Measurements from ENCODE around the gene GLT8D1.

DNA sequence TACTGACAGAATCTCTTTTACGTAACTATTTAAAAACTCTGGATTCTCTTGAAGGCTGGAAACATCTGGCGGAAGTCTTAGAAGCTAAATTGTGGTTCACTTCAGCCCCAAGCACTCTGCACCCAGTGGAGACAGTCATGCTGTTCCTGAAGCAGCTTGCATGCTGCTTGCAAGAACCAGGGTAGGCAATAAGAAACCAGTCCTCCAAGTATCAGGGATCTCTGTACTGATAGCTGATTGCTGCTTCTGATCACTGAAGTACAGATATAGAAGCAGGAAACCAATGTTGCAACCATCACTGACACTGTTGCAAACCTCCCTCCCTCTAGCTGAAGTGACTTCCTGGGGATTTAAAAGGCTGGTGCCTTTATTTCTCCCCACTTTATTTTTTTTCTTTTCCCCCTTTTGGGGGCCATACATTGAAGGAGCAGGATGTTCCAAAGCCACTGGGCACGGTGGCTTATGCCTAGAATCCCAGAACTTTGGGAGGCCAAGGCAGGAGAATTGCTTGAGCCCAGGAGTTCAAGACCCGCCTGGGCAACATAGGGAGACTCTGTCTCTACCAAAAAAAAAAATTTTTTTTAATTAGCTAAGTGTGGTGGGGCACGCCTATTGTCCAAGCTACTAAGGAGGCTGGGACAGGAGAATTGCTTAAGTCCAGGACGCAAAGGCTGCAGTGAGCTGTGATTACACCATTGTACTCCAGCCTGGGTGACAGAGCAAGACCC is 15.6 kb upstream of the GLT8D1 start:
- TF ChIP-seq RAD21 (IDR thresholded peaks at IDR 0.05; ENCODE audit: low read length): no peak
- no peak for TF ChIP-seq POLR2A (IDR thresholded peaks at IDR 0.05; ENCODE audit: low read depth, low read length)
- no peak for TF ChIP-seq BHLHE40 (IDR thresholded peaks at IDR 0.05; ENCODE audit: low read depth, low read length)
- TF ChIP-seq, protein P1, sequence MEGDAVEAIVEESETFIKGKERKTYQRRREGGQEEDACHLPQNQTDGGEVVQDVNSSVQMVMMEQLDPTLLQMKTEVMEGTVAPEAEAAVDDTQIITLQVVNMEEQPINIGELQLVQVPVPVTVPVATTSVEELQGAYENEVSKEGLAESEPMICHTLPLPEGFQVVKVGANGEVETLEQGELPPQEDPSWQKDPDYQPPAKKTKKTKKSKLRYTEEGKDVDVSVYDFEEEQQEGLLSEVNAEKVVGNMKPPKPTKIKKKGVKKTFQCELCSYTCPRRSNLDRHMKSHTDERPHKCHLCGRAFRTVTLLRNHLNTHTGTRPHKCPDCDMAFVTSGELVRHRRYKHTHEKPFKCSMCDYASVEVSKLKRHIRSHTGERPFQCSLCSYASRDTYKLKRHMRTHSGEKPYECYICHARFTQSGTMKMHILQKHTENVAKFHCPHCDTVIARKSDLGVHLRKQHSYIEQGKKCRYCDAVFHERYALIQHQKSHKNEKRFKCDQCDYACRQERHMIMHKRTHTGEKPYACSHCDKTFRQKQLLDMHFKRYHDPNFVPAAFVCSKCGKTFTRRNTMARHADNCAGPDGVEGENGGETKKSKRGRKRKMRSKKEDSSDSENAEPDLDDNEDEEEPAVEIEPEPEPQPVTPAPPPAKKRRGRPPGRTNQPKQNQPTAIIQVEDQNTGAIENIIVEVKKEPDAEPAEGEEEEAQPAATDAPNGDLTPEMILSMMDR (conservative IDR thresholded peaks at IDR 0.05; ENCODE audit: low read depth, low read length): no peak
- TF ChIP-seq MAZ (IDR thresholded peaks at IDR 0.05; ENCODE audit: borderline replicate concordance, low read depth, low read length): no peak
- TF ChIP-seq RCOR1 (IDR thresholded peaks at IDR 0.05; ENCODE audit: insufficient replicate concordance, low read length): no peak

Measured in IMR-90 (cell line).